Suppressor macrophage (primary cell): ENCODE results near the gene ORM2.

ENCODE experiments used
- DNase-seq, 4 experiments: peaks; one replicate each; pipeline ENCODE4 v3.0.0-alpha.2; 2020 to 2022

Gene ORM2

GRCh38 chr9:114350636-114351401 is 21.1 kb downstream of the ORM2 start:
- peak; percentile 64 to 85 (median 80) for DNase-seq

- DNase-seq: peak; percentile 37 to 80 (median 58)
These were observed 22.3 kb downstream of the ORM2 start for GRCh38 chr9:114351932-114352331.

GRCh38 chr9:114355821-114356220 is 26.2 kb downstream of the ORM2 start:
- no peak for DNase-seq

GRCh38 chr9:114356792-114357191 is 27.1 kb downstream of the ORM2 start:
- DNase-seq: no peak

- DNase-seq: no peak
These were observed 27.7 kb downstream of the ORM2 start for GRCh38 chr9:114357360-114357759.

- no peak for DNase-seq
These were observed 28.3 kb downstream of the ORM2 start for GRCh38 chr9:114357911-114358328.

- no peak for DNase-seq
These were observed 30.1 kb downstream of the ORM2 start for GRCh38 chr9:114359801-114360200.

GRCh38 chr9:114361542-114361941 is 31.9 kb downstream of the ORM2 start:
- no peak for DNase-seq

GRCh38 chr9:114362394-114362793 is 32.7 kb downstream of the ORM2 start:
- no peak for DNase-seq

GRCh38 chr9:114363424-114363823 is 33.8 kb downstream of the ORM2 start:
- no peak for DNase-seq

- DNase-seq: peak; percentile 37 to 86 (median 66)
These were observed 34.7 kb downstream of the ORM2 start for GRCh38 chr9:114364134-114365041.

- no peak for DNase-seq
These were observed 35.5 kb downstream of the ORM2 start for GRCh38 chr9:114365194-114365593.

- DNase-seq: peak; percentile 67 to 81 (median 78)
These were observed 36.9 kb downstream of the ORM2 start for GRCh38 chr9:114366334-114367128.

GRCh38 chr9:114367366-114367765 is 37.7 kb downstream of the ORM2 start:
- DNase-seq: no peak

- no peak for DNase-seq
These were observed 38.3 kb downstream of the ORM2 start for GRCh38 chr9:114367772-114368569.

- DNase-seq: no peak
These were observed 39.8 kb downstream of the ORM2 start for GRCh38 chr9:114369216-114370130.

GRCh38 chr9:114370251-114370967 is 40.7 kb downstream of the ORM2 start:
- no peak for DNase-seq

- DNase-seq: no peak
These were observed 41.3 kb downstream of the ORM2 start for GRCh38 chr9:114370968-114371320.

- DNase-seq: no peak
These were observed 41.8 kb downstream of the ORM2 start for GRCh38 chr9:114371343-114371944.
